KMS-11 (cell line): ENCODE results near the gene NKX6-1.

Experiments used
- H2AFZ ChIP-seq: fragments of 200-600 bp; sonication (generic); 2 replicates; pipeline ENCODE4 v1.6.1; 2016; ENCODE audit warnings: antibody characterized with exemption, mixed run types, low read depth
- H3K27ac ChIP-seq: fragments of 200-600 bp; sonication (generic); 2 replicates; pipeline ENCODE4 v1.6.1; 2016; ENCODE audit warnings: mild to moderate bottlenecking, mixed run types
- H3K27me3 ChIP-seq: fragments of 200-600 bp; sonication (generic); 2 replicates; pipeline ENCODE4 v1.6.1; 2017; ENCODE audit warnings: mild to moderate bottlenecking, low read depth, mixed run types, moderate library complexity; ENCODE audit not compliant: insufficient read depth
- H3K36me3 ChIP-seq: fragments of 200-600 bp; sonication (generic); 2 replicates; pipeline ENCODE4 v1.6.1; 2017; ENCODE audit warnings: mild to moderate bottlenecking, mixed run types; ENCODE audit not compliant: insufficient read depth
- H3K4me1 ChIP-seq: fragments of 200-600 bp; sonication (generic); 2 replicates; pipeline ENCODE4 v1.6.1; 2016; ENCODE audit warnings: mild to moderate bottlenecking, low read depth, mixed run types; ENCODE audit not compliant: poor library complexity, severe bottlenecking
- H3K4me2 ChIP-seq: fragments of 200-600 bp; sonication (generic); 2 replicates; pipeline ENCODE4 v1.7.0; 2016; ENCODE audit warnings: mild to moderate bottlenecking, mixed run types
- H3K4me3 ChIP-seq: fragments of 200-600 bp; sonication (generic); IDR thresholded peaks from 2 replicates; pipeline ENCODE4 v1.6.1; 2017; ENCODE audit warnings: low read depth, low read length, mixed read lengths; ENCODE audit not compliant: insufficient read depth
- H3K79me2 ChIP-seq: fragments of 200-600 bp; sonication (generic); 2 replicates; pipeline ENCODE4 v1.6.1; 2016; ENCODE audit warnings: low read depth, mixed run types; ENCODE audit not compliant: insufficient read depth
- H3K9ac ChIP-seq: fragments of 200-600 bp; sonication (generic); 2 replicates; pipeline ENCODE4 v1.6.1; 2016; ENCODE audit warnings: mild to moderate bottlenecking, mixed run types
- H4K20me1 ChIP-seq: fragments of 200-600 bp; sonication (generic); 2 replicates; pipeline ENCODE4 v1.6.1; 2016; ENCODE audit warnings: mild to moderate bottlenecking, mixed run types; ENCODE audit not compliant: insufficient read depth
- CTCF ChIP-seq: fragments of 200-600 bp; sonication (generic); conservative IDR thresholded peaks from 2 replicates; pipeline ENCODE4 v1.6.1; 2017; ENCODE audit warnings: low read depth, mild to moderate bottlenecking, antibody characterized with exemption, low read length, moderate library complexity, mixed read lengths

The NKX6-1 gene

GRCh38 chr4:84477738-84478137, 21.4 kb downstream of the NKX6-1 start:
- no peak for TF ChIP-seq CTCF
- Histone ChIP-seq H3K79me2 (no peaks in the 10 kb centered on the region), H3K27me3 (no peaks in the 10 kb centered on the region), H3K9ac (no peak overlapping the region), H3K27ac (no peak overlapping the region), H3K36me3 (no peaks in the 10 kb centered on the region), H4K20me1 (no peaks in the 10 kb centered on the region), H3K4me3 (no peak overlapping the region), H3K4me1 (peaks cover 6% of the 10 kb centered on the region), H3K4me2 (no peak overlapping the region), H2AFZ (no peak overlapping the region; the same call in 1 of the 2 replicates)

- Histone ChIP-seq H3K27ac (no peak overlapping the region), H3K79me2 (no peaks in the 10 kb centered on the region), H3K36me3 (no peaks in the 10 kb centered on the region), H4K20me1 (no peaks in the 10 kb centered on the region), H2AFZ (no peak overlapping the region), H3K9ac (no peak overlapping the region), H3K4me2 (no peak overlapping the region), H3K27me3 (no peaks in the 10 kb centered on the region), H3K4me3 (no peak overlapping the region), H3K4me1 (peaks cover 6% of the 10 kb centered on the region)
- no peak for TF ChIP-seq CTCF
Observed at GRCh38 chr4:84474107-84474506, 25.0 kb downstream of the NKX6-1 start.

- no peaks in the 10 kb centered on the region for H3K27me3 ChIP-seq
- H3K4me2 ChIP-seq: no peak overlapping the region
- H3K79me2 ChIP-seq: no peaks in the 10 kb centered on the region
- H3K9ac ChIP-seq: no peak overlapping the region
- H3K4me3 ChIP-seq: no peak overlapping the region
- H3K36me3 ChIP-seq: no peaks in the 10 kb centered on the region
- TF ChIP-seq CTCF: no peak
- H4K20me1 ChIP-seq: no peaks in the 10 kb centered on the region
- no peak overlapping the region for H2AFZ ChIP-seq
- no peak overlapping the region for H3K27ac ChIP-seq
- H3K4me1 ChIP-seq: no peaks in the 10 kb centered on the region
Observed at GRCh38 chr4:84472154-84472553, 26.9 kb downstream of the NKX6-1 start.

- no peak overlapping the region for H3K4me2 ChIP-seq
- H3K27me3 ChIP-seq: no peaks in the 10 kb centered on the region
- H3K27ac ChIP-seq: no peak overlapping the region
- no peaks in the 10 kb centered on the region for H3K4me1 ChIP-seq
- no peaks in the 10 kb centered on the region for H4K20me1 ChIP-seq
- H3K9ac ChIP-seq: no peak overlapping the region
- no peaks in the 10 kb centered on the region for H3K79me2 ChIP-seq
- H3K36me3 ChIP-seq: no peaks in the 10 kb centered on the region
- no peak overlapping the region for H3K4me3 ChIP-seq
- H2AFZ ChIP-seq: no peak overlapping the region
- TF ChIP-seq CTCF: no peak
Observed at GRCh38 chr4:84470204-84470785, 28.8 kb downstream of the NKX6-1 start.
